ENCODE data around the gene SYTL2.
"Not testable (repeated sequence)": the region's sequence is repeated elsewhere in the genome, so short reads cannot be mapped to it uniquely, and the experiment has no call there.

SYTL2 gene

GRCh38 chr11:85787168-85787567 is 23.8 kb downstream of the SYTL2 start:
- no peak for FAIRE-seq

- FAIRE-seq, result no peak
Measured at GRCh38 chr11:85784480-85785265, 26.3 kb downstream of the SYTL2 start.

DNA sequence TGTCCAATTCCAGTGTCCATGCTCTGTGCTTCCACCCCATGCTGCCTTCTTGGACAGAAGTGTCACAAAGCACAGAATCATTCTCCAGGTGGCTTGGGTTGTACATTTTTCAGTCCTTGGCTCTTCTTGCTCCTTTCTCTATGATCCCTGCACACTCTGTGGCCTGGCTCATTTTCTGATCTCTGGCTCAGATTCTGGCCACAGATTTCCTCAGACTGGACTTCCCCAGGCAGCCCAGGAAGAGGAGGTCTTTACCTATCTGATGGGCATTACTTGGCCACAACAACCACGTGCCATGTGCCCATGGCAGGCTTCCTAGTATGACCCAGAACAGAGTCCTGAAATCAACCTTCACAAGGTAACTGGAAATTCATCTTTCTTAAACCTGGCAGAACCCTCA is 27.2 kb downstream of the SYTL2 start:
- FAIRE-seq, result no peak

- FAIRE-seq, result not testable (repeated sequence)
Measured at GRCh38 chr11:85780780-85781517, 30.0 kb downstream of the SYTL2 start.

DNA sequence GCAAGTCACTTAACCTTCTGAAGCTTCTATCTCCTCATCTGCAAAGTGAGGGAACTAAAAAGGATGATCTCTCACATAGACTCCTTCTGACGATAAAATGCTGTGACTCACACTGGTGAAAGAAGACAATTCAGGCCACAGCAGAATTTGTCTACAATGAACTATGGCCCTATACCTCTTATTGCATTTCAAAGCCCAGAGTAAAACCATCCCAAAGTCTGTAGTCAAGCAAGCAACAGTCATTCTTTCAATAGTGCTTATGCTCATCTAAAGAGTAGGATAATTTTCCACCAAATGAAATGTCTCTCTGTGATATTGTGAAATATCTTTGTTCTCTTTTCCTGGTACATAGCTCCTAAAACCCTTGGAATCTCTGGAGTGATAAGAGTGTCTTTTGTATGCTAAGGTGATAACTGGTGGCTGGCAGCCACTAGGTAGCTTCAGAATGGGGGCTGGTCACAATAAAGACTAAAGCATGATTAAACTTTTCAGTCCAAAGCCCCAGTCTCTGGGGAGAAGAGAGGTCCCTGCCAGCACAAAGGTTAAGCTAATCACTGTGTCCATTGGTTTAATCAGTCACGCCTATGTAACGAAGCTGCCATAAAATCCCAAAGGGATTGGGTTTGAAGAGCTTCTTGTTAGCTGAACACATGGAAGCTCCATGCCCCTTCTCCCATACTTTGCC is 30.8 kb downstream of the SYTL2 start:
- no peak for FAIRE-seq

DNA sequence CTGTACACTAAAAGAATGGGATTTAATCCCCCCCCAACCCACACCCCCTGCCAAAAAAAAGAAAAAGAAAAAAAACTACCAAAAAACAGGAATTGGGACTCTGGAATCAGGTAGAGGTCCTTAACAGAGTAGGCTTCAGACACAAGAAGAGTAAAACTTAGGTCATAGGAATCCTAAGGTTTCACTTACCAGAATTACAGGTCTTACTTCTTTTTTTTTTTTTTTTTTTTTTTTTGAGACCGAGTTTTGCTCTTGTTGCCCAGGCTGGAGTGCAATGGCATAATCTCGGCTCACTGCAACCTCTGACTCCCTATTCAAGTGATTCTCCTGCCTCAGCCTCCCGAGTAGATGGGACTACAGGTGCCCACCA is 33.4 kb downstream of the SYTL2 start:
- FAIRE-seq, result not testable (repeated sequence)

GRCh38 chr11:85776951-85777602 is 33.9 kb downstream of the SYTL2 start:
- no peak for FAIRE-seq

- FAIRE-seq, result no peak
Measured at GRCh38 chr11:85774256-85775101, 36.5 kb downstream of the SYTL2 start.

- no peak for FAIRE-seq
Measured at GRCh38 chr11:85772695-85773094, 38.2 kb downstream of the SYTL2 start.

DNA sequence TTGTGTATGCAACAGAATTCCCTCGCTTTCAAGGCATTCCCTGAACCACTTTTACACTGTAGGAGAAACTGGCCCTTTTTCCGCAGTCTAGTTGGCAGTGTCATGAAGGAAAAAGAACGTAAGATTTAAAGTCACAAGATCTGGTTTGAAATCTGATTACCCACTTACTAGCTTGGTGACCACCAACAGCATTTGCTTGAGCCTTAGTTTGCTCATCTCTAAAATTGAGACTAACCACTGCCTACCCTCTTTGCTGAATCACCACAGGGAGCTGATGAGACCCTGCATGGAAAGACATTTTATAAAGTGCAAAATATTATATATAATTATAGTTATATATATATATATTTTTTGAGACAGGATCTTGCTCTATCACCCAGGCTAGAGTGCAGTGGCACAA is 39.4 kb downstream of the SYTL2 start:
- no peak for FAIRE-seq

DNA sequence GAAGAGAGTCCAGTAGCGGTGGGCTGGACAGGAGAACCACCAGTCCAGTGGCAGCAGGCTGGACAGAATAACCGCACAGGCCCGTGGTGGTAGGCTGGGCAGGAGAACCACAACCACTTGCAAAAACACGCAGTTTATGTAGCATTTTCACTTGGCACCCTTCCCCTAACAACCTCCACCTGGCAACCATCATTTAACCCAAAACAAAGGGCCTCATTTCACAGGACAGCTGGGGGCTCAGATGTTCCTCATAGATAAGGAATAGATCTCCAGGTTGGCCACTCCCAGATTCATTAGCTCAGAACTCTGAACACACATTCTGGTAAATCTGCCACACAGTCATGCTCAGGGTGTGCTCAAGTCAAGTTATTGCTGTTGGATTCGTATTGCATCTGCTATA is 41.2 kb downstream of the SYTL2 start:
- no peak for FAIRE-seq

DNA sequence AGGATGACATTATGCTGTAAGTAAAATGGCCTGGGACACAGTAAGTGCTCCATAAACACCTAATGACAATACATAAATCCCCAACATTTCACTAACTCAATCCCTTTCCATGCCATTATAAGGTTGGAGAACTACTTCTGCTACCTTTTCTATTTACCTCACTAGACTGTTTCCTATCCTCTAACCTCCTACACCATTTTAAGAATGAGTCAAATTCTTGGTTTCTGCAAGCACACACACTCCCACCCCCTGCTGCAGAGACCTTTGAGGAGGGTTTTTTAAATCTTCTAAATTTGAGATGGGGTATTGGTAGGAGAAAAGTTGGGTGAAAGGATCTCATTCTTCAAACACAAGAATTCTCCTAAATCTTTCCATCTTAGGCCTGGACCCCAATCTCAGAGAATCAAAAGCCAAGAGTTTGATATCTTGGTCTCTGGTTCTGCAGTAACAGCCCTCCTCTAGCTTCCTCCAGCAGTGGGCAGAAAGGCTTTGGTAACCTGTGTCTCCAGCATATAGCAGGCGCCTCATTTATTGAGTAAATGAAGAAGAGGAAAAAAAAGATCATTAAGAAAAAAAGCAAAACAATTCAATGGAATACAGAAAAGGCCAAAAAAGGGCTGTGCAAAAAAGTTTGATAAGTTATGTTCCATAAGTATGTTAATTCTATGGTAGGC is 42.3 kb downstream of the SYTL2 start:
- no peak for FAIRE-seq

- FAIRE-seq, result no peak
Measured at GRCh38 chr11:85767246-85767945, 43.5 kb downstream of the SYTL2 start.

DNA sequence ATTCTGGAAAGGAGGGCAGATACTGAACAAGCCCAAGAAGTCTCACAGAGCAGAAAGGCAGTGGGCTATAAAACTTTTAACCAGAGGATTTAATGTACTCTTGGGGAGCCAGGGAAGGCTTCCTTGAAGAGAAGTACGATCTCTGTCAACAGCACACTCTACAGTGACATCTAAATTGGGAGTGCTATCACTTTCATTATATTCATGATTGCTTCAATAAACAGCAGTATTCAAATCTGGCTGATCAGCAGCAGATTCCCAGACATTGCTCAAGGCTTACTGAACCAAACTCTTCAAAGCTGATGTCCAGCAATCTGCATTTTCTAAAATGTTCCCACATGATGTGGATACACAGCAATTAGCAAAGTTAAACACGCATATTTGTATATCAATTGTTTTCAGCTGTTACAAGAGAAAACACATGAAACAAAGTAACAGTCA is 44.2 kb downstream of the SYTL2 start:
- FAIRE-seq, result no peak

- FAIRE-seq, result no peak
Measured at GRCh38 chr11:85764796-85765195, 46.1 kb downstream of the SYTL2 start.

DNA sequence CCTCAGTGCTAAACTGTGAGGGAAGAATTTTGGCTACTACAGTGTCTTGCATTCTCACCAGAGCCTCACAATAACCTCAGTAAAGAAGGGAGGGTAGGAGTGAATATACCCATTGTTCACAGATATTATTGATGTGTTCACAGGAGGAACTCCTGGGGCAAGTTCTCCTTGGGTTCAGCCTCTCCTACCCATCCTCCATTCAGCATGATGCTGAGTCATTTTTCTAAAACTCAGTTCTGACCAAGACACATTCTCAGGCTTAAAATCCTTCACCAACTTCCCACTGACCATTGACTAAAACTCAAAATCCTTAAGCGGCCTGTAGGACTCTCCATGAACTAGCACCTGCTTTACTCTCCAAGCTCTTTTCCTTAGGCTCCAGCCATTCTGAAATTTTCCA is 48.7 kb downstream of the SYTL2 start:
- no peak for FAIRE-seq

DNA sequence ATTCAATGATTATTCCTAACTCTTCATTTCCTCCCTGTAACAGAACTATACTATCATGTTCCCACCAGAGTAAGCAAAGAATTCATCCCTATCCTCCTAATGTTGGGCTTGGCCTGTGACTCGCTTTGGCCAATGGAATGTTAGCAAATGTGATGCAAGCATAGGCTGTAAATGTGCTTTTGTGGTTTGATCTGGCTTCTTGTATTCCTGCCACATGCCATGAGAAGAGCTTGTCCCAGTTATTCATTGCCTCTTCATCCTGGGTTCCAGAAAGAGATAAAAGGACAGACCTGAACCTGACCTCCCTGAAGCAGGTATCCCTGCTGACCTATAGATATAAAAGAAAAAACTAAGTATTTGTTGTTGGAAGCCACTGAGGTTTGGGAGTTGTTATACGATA is 51.0 kb downstream of the SYTL2 start:
- FAIRE-seq, result no peak

- no peak for FAIRE-seq
Measured at GRCh38 chr11:85758480-85759039, 52.4 kb downstream of the SYTL2 start.

- no peak for FAIRE-seq
Measured at GRCh38 chr11:85758026-85758425, 52.9 kb downstream of the SYTL2 start.

DNA sequence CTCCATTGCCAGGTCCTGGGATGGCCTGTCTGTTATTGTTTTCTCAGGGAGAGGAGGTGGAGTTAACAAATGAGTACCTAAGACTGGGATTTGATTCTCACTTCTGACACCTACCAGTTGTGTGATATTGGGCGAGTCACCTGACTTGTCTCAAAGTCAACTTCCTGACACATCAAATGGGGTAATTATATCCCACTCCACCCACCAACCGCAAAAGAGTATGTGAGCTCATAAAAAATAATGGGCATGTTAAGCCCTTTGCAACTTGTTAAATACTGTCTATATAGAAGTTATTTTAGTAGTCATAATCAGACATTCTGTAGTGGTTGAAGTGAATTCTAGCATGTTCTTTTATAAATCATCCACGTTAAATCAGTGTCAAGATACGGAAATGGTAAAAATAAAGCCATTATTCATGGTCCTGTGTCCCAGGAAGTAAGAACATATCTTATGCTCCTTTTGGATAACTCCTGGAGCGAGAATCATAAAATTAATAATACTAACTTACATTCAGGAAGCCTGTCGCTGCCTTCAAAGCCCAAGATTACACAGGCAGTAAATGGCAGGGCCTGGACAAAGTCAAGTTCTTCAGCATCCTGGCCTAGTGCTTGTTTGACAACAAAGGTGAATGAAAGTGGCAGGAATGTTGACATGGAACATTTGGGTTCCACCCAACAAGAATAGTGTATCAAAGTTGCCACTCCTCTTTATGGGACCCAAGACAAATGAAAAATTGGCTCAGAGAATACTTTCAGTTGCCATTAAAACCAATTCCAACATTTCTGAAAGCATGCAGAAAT is 54.3 kb downstream of the SYTL2 start:
- FAIRE-seq, result no peak

Data from A204.1 (cell line).